ENCODE results near the gene PXDN. TPM values are rescaled to one million over a fixed set of nuclear protein-coding genes. Genes with fewer than 3 reads are reported as not detected.

The PXDN gene
- total and polyA plus RNA-seq, 2 donors (not counting 1 experiment from before 2014, with no cell fraction given) = 0.21 to 1.4 TPM

DNA sequence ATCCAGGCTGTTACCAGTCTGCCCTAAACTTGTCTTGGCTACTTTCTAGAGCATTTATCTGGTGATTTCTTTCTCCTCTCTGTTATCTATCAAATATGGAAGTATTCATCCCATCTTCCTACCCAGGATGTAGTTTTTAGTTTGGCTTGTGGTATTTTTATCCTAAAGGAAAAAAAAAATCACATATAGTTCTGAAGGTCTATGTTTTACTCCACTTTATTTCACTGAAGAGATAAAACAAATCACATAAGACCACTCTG is 62.2 kb downstream of the PXDN start:
- ChIA-PET CTCF (no interaction called here), POLR2A (no interaction called here)
- no peaks in the 10 kb centered on the region for H4K20me1 ChIP-seq (ENCODE audit: control insufficient read depth, insufficient read depth, low read length, poor library complexity, severe bottlenecking)
- Mint-ChIP-seq H3K4me3 (no peak overlapping the region), H3K27me3 (no peaks in the 10 kb centered on the region), H3K4me1 (no peaks in the 10 kb centered on the region), H3K27ac (no peak overlapping the region), H3K9me3 (ENCODE audit: insufficient read depth) (no peaks in the 10 kb centered on the region)
- no peak overlapping the region for H3K4me3 ChIP-seq (ENCODE audit: control extremely low read depth in 1 of 5, extremely low read depth in 1 of 5, insufficient read depth in 1 of 5, low read depth in 2 of 5, low read length in 4 of 5)
- H3K9ac ChIP-seq (ENCODE audit: low read length) = no peak overlapping the region
- H2AFZ ChIP-seq (ENCODE audit: insufficient read depth, low read depth, low read length, poor library complexity, severe bottlenecking) = no peak overlapping the region
- H3K9me3 ChIP-seq (ENCODE audit: control extremely low read depth in 1 of 3, control insufficient read depth in 2 of 3, insufficient read depth in 1 of 3, low read length in 2 of 3) = peaks cover 0 to 17% (median 0%) of the 10 kb centered on the region in 3 donors
- TF ChIP-seq EZH2 (IDR thresholded peaks at IDR 0.05; ENCODE audit: borderline replicate concordance, insufficient read depth, low read depth, low read length, poor library complexity, severe bottlenecking) = no peak
- H3K36me3 ChIP-seq (replicated peaks in 1 of 2; ENCODE audit: control extremely low read depth in 1 of 2, control insufficient read depth in 1 of 2, extremely low read depth in 1 of 2, insufficient read depth in 2 of 2, low read length in 1 of 2) = no peaks in the 10 kb centered on the region
- ATAC-seq (ENCODE audit: low read depth) (no peak), DNase-seq (no peak)
- no peak overlapping the region for H3K4me2 ChIP-seq (replicated peaks; ENCODE audit: low read depth, low read length, poor library complexity, severe bottlenecking)
- intact Hi-C loops (cut with micrococcal nuclease) = no loop called here
- no peaks in the 10 kb centered on the region for H3K4me1 ChIP-seq (ENCODE audit: control insufficient read depth in 2 of 2, insufficient read depth in 2 of 2, low read length in 2 of 2)
- H3K27ac ChIP-seq (ENCODE audit: low read length in 2 of 2) = no peak overlapping the region
- no peaks in the 10 kb centered on the region for H3K27me3 ChIP-seq (replicated peaks in 1 of 4; ENCODE audit: control extremely low read depth in 1 of 4, control insufficient read depth in 3 of 4, insufficient read depth in 4 of 4, low read length in 3 of 4)
- H3K79me2 ChIP-seq (ENCODE audit: control insufficient read depth, insufficient read depth, low read length) = no peaks in the 10 kb centered on the region

DNA sequence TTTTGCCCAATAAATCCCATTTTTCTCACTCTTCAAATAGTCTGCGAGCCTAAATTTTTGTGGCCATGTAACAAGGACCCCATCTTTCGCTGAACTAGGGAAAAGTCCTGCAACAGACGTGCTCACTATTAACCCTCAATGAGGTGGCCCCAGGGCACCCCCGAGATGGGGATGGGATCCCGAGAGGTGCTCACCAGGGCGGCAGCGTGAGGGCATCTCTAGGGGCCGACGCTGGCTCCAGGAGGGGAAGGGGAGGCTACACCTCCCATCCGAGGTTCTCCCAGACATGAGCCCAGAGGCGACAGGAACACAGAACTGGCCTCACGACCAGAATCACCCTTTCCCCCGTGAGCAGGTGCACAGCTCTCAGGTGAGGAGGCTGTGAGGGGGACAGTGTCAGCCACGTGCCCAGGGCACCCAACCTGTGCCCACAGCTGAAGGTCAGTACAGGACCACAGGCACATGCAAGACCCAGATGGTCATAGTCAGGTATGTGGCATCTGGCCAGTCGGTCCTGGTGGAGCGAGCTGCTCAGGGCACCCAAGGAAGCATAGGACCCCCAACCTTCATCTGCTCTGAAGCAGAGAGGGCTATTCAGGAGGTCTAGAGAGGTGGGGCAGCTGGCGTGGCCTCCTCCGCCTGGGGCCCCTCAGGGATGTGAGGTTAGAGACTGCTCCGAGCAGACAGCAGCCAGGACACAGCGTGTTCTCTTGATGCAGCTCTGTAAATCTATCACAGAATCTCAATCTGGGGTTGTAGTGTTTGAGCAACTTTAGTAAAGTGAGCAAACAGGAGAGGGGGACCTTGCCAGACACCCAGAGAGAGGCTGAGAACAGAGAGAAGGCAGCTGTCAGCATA is 62.8 kb downstream of the PXDN start:
- ChIA-PET CTCF (no interaction called here), POLR2A (no interaction called here)
- Mint-ChIP-seq H3K9me3 (ENCODE audit: insufficient read depth) (no peaks in the 10 kb centered on the region), H3K4me1 (no peaks in the 10 kb centered on the region), H3K4me3 (no peak overlapping the region), H3K27ac (no peak overlapping the region), H3K27me3 (no peaks in the 10 kb centered on the region)
- Histone ChIP-seq H3K9ac (ENCODE audit: low read length) (no peak overlapping the region), H4K20me1 (ENCODE audit: control insufficient read depth, insufficient read depth, low read length, poor library complexity, severe bottlenecking) (no peaks in the 10 kb centered on the region), H3K9me3 (ENCODE audit: control extremely low read depth in 1 of 3, control insufficient read depth in 2 of 3, insufficient read depth in 1 of 3, low read length in 2 of 3) (peaks cover 0 to 17% (median 0%) of the 10 kb centered on the region in 3 donors), H3K4me1 (ENCODE audit: control insufficient read depth in 2 of 2, insufficient read depth in 2 of 2, low read length in 2 of 2) (no peaks in the 10 kb centered on the region), H3K27ac (ENCODE audit: low read length in 2 of 2) (no peak overlapping the region), H2AFZ (ENCODE audit: insufficient read depth, low read depth, low read length, poor library complexity, severe bottlenecking) (no peak overlapping the region), H3K4me3 (ENCODE audit: control extremely low read depth in 1 of 5, extremely low read depth in 1 of 5, insufficient read depth in 1 of 5, low read depth in 2 of 5, low read length in 4 of 5) (no peak overlapping the region), H3K79me2 (ENCODE audit: control insufficient read depth, insufficient read depth, low read length) (no peaks in the 10 kb centered on the region), H3K27me3 (replicated peaks in 1 of 4; ENCODE audit: control extremely low read depth in 1 of 4, control insufficient read depth in 3 of 4, insufficient read depth in 4 of 4, low read length in 3 of 4) (no peaks in the 10 kb centered on the region), H3K36me3 (replicated peaks in 1 of 2; ENCODE audit: control extremely low read depth in 1 of 2, control insufficient read depth in 1 of 2, extremely low read depth in 1 of 2, insufficient read depth in 2 of 2, low read length in 1 of 2) (no peaks in the 10 kb centered on the region), H3K4me2 (replicated peaks; ENCODE audit: low read depth, low read length, poor library complexity, severe bottlenecking) (no peak overlapping the region)
- TF ChIP-seq EZH2 (IDR thresholded peaks at IDR 0.05; ENCODE audit: borderline replicate concordance, insufficient read depth, low read depth, low read length, poor library complexity, severe bottlenecking) (no peak), CTCF (IDR thresholded peaks at IDR 0.05) (no peak)
- intact Hi-C loops (cut with micrococcal nuclease) = no loop called here
- DNase-seq (no peak), ATAC-seq (ENCODE audit: low read depth) (no peak)
- 96% methylated on average over 19 of the region's 20 CpGs for WGBS (ENCODE audit: insufficient coverage)
